ENCODE measurements around the gene ASAP2. TPM values are rescaled to one million over a fixed set of nuclear protein-coding genes. Genes with fewer than 3 reads are reported as not detected.
"Not testable (repeated sequence)": the region's sequence is repeated elsewhere in the genome, so short reads cannot be mapped to it uniquely, and the experiment has no call there.

ASAP2 gene
- total RNA-seq, 6 donors from 2014 or later, result 20.4 to 26.0 (median 23.4) TPM

DNA sequence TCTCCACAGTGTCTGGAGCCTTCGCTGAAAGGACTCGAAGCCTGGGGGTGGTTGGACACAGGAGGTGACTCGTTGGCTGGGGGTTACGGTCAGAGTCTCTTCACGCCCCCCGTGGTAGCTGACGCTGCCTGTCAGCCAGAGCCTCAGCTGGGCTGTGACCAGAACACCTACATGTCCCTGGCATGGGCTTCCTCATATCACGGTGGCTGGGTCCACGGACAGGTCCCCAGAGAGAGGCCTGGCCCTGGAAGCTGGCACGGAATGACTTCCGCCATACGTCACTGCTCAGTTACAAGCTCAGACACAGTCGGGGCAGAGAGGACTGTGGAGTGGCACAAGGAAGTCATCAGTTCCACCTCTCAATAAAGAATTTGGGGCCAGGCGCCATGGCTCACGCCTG lies 188.2 kb downstream of the ASAP2 start:
- DNase-seq (no peak), ATAC-seq (ENCODE audit: low FRiP score in 2 of 2) (no peak)
- H3K27me3 ChIP-seq, result no peaks in the 10 kb centered on the region
- 90 to 95% methylated on average over 12 to 15 of the region's 15 CpGs for WGBS, 2 donors
- no peaks in the 10 kb centered on the region for H3K9me3 ChIP-seq
- H3K4me3 ChIP-seq, result no peak overlapping the region
- H3K4me1 ChIP-seq, result peaks cover 0 to 5% (median 0%) of the 10 kb centered on the region in 4 donors
- no peak overlapping the region for H3K27ac ChIP-seq
- TF ChIP-seq EP300 (IDR thresholded peaks at IDR 0.05), result no peak
- TF ChIP-seq POLR2A (IDR thresholded peaks at IDR 0.05), result no peak
- TF ChIP-seq, protein P1, sequence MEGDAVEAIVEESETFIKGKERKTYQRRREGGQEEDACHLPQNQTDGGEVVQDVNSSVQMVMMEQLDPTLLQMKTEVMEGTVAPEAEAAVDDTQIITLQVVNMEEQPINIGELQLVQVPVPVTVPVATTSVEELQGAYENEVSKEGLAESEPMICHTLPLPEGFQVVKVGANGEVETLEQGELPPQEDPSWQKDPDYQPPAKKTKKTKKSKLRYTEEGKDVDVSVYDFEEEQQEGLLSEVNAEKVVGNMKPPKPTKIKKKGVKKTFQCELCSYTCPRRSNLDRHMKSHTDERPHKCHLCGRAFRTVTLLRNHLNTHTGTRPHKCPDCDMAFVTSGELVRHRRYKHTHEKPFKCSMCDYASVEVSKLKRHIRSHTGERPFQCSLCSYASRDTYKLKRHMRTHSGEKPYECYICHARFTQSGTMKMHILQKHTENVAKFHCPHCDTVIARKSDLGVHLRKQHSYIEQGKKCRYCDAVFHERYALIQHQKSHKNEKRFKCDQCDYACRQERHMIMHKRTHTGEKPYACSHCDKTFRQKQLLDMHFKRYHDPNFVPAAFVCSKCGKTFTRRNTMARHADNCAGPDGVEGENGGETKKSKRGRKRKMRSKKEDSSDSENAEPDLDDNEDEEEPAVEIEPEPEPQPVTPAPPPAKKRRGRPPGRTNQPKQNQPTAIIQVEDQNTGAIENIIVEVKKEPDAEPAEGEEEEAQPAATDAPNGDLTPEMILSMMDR (IDR thresholded peaks at IDR 0.05), result no peak
- no peak for TF ChIP-seq POLR2AphosphoS5 (IDR thresholded peaks at IDR 0.05)
- peaks cover 0 to 54% (median 23%) of the 10 kb centered on the region in 4 donors for H3K36me3 ChIP-seq

DNA sequence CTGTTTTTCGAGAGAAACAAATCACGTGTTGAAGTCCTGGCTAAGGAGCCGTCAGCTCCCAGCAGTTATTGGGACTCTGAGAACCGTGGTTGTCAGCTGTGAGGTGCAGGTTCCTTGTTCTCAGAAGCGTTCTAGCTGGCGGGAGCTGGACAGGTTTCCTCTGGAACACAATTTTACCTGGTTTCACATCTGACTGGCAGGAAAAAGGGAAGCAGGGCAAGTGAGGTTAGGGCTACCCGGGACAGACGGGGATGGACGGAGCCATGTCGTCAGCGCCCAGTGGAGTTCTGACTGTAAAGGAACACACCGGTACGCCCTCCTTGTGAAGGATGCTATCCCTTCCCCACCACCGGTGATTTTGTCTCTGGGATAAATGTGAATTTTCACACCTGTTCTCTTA lies 190.6 kb downstream of the ASAP2 start:
- TF ChIP-seq, protein P1 (IDR thresholded peaks at IDR 0.05), result no peak
- no peak for TF ChIP-seq EP300 (IDR thresholded peaks at IDR 0.05)
- no peak for TF ChIP-seq POLR2A (IDR thresholded peaks at IDR 0.05)
- TF ChIP-seq POLR2AphosphoS5 (IDR thresholded peaks at IDR 0.05), result no peak
- DNase-seq, result no peak
- H3K9me3 ChIP-seq, result no peaks in the 10 kb centered on the region
- no peak for ATAC-seq (ENCODE audit: low FRiP score in 2 of 2)
- no peak overlapping the region for H3K4me3 ChIP-seq
- peaks cover 0 to 5% (median 0%) of the 10 kb centered on the region in 4 donors for H3K4me1 ChIP-seq
- no peak overlapping the region for H3K27ac ChIP-seq
- peaks cover 0 to 50% (median 30%) of the 10 kb centered on the region in 4 donors for H3K36me3 ChIP-seq
- 91 to 94% methylated on average over 14 of the region's 14 CpGs for WGBS, 2 donors
- H3K27me3 ChIP-seq, result no peaks in the 10 kb centered on the region

DNA sequence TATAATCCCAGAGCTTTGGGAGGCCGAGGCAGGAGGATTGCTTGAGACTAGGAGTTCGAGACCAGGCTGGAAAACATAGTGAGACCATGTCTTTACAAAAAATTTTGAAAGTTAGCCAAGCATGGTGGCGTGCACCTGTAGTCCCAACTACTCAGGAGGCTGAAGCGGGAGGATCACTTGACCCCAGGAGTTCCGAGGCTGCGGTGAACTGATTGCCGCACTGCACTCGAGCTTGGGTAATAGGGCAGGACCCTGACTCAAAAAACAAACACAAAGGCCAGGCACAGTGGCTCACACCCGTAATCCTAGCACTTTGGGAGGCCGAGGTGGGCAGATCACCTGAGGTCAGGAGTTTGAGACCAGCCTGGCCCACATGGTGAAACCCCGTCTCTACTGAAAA lies 191.6 kb downstream of the ASAP2 start:
- DNase-seq; H3K9me3 ChIP-seq; H3K4me3 ChIP-seq; H3K4me1 ChIP-seq; ATAC-seq (ENCODE audit: low FRiP score in 2 of 2); H3K27me3 ChIP-seq: not testable (repeated sequence)
- peak overlapping the region in 2 of 4 donors; percentile 12 to 36 for H3K27ac ChIP-seq
- 93 to 98% methylated on average over 11 of the region's 11 CpGs for WGBS, 2 donors
- H3K36me3 ChIP-seq, result peaks cover 0 to 50% (median 34%) of the 10 kb centered on the region in 4 donors

DNA sequence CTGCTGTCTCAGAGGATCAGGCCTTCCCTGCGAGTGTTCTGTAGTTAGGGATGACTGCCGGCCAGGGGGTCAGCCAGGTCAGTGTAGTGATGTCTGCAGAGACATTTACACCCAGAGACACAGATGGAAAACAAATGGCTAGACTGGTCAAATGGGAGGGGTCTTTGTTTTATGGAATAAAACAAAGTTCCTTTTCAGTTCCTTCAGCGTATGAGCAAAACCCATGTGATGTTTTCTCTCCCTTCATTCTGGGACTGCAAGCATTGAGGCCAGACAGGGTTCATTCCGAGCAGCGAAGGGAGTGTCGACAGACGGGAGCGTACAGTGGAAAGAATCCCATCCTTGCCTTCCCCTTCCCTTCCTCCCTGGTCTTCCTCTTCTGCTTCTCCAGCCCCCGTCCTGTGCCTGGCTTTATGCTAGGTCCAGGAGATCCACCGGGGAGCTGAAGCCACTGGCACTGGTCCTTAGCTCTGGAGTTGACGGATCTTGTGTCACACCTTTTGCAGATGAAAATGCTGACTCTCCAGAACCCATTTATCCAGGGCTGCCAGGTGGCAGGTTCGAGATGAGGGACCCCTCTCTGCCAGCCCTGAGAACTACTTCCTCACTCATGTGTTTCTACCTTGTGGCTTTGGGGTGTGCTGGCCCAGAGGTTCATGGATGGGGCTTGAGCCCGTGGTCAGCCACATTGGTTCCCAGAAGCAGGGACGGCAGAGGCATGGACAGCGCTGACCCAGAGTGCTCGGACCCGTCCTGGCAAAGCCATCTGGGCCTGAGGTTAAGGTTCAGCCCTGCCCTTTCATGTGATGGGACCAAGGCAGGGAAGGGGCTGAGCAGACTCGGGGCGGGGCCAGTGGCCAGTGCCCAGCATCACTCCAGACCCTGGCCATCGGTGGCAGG lies 192.5 kb downstream of the ASAP2 start:
- H3K27me3 ChIP-seq, result no peaks in the 10 kb centered on the region
- no peaks in the 10 kb centered on the region for H3K9me3 ChIP-seq
- H3K4me1 ChIP-seq, result peaks cover 0 to 5% (median 0%) of the 10 kb centered on the region in 4 donors
- DNase-seq, result peak in 1 of 2 donors; percentile 62
- ATAC-seq (ENCODE audit: low FRiP score in 2 of 2), result peak; percentile 60 to 74
- peaks cover 2 to 44% (median 29%) of the 10 kb centered on the region in 4 donors for H3K36me3 ChIP-seq
- 79 to 88% methylated on average over 19 to 20 of the region's 20 CpGs for WGBS, 2 donors
- TF ChIP-seq POLR2AphosphoS5 (IDR thresholded peaks at IDR 0.05), result peak in 1 of 2 donors; percentile 35
- no peak for TF ChIP-seq EP300 (IDR thresholded peaks at IDR 0.05)
- peak overlapping the region in 3 of 4 donors; percentile 42 to 59 (median 48) for H3K27ac ChIP-seq
- H3K4me3 ChIP-seq, result no peak overlapping the region

DNA sequence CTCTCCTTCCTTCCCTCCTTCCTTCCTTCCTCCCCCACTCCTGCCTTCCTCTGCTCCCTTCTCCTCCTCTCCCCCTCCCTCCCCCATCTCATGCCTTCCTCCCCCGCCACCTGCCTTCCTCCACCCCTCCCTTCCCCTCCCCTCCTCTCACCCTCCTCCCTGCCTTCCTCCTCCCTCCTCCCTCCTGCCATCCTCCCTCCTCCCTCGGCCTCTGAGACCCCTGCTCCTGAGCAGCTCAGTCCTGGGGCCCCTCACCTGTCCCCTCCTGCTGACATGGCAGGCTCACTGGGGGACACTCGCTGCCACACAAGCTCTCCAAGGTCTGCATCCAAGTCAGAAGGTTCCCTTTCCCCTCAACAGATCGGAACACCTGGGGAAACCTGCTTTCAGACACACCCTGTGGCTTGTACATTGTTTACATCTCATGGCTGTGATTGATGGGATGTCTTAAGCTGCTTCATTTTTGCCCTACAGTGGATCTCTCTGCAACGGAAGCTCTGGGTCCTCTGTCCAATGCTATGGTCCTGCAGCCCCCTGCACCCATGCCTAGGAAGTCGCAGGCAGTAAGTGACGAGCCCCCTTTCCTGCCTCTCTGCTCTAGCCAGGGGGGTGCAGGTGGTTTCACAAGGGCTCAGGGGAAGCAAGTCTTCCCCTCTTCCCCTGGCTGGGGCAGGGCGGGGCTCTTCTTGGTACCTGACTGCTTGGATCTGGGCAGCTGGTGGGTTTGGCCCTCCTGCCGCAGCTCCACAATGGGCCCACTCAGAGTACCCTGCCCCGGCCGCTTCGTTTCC lies 193.9 kb downstream of the ASAP2 start:
- DNase-seq (no peak), ATAC-seq (ENCODE audit: low FRiP score in 2 of 2) (peak in 1 of 2 donors; percentile 6)
- no peak overlapping the region for H3K4me3 ChIP-seq
- H3K27me3 ChIP-seq, result no peaks in the 10 kb centered on the region
- peaks cover 2 to 36% (median 23%) of the 10 kb centered on the region in 4 donors for H3K36me3 ChIP-seq
- peak overlapping the region in 1 of 4 donors; percentile 48 for H3K27ac ChIP-seq
- H3K4me1 ChIP-seq, result peaks cover 0 to 11% (median 1%) of the 10 kb centered on the region in 4 donors
- H3K9me3 ChIP-seq, result no peaks in the 10 kb centered on the region
- TF ChIP-seq EP300 (IDR thresholded peaks at IDR 0.05) (no peak), POLR2AphosphoS5 (IDR thresholded peaks at IDR 0.05) (no peak), POLR2A (IDR thresholded peaks at IDR 0.05) (no peak)
- TF ChIP-seq, protein P1 (IDR thresholded peaks at IDR 0.05), result no peak
- 82 to 90% methylated on average over 5 to 10 of the region's 12 CpGs for WGBS, 2 donors
